ENCODE data around the gene TBCA. TPM values are rescaled to one million over a fixed set of nuclear protein-coding genes. Genes with fewer than 3 reads are reported as not detected.

TBCA gene
- total RNA-seq, 1 experiment from 2014 or later, result 330 TPM

- H4K8ac ChIP-seq (replicated peaks; ENCODE audit: insufficient read length, low read depth, low read length), result no peak overlapping the region
- no peaks in the 10 kb centered on the region for H3K79me2 ChIP-seq (ENCODE audit: insufficient read depth, low read length)
- no peak overlapping the region for H3K4ac ChIP-seq (ENCODE audit: low read depth, low read length)
- H3K27me3 ChIP-seq (ENCODE audit: insufficient read depth, low read length), result no peaks in the 10 kb centered on the region
- no peak overlapping the region for H3K27ac ChIP-seq (ENCODE audit: insufficient read length, low read depth, low read length)
- Mint-ChIP-seq H3K27ac (no peak overlapping the region), H3K4me3 (no peak overlapping the region), H3K4me1 (no peaks in the 10 kb centered on the region), H3K36me3 (ENCODE audit: insufficient read depth in 1 of 3, low read depth in 3 of 3) (peaks cover 0 to 1% (median 0%) of the 10 kb centered on the region in 3 experiments; a peak in 2 of 7 replicates), H3K9me3 (no peaks in the 10 kb centered on the region), H3K27me3 (ENCODE audit: low read depth) (no peaks in the 10 kb centered on the region)
- no peak overlapping the region for H3K56ac ChIP-seq (ENCODE audit: insufficient read length, low read depth, low read length)
- no peak overlapping the region for H3K4me2 ChIP-seq (ENCODE audit: insufficient read depth, insufficient read length, low read length)
- TF ChIP-seq CTCF (conservative IDR thresholded peaks at IDR 0.05), result no peak
- no peak overlapping the region for H2AK5ac ChIP-seq (ENCODE audit: insufficient read length, low read length)
- no peaks in the 10 kb centered on the region for H4K20me1 ChIP-seq (ENCODE audit: control insufficient read depth, insufficient read depth, insufficient read length)
- H2BK20ac ChIP-seq (ENCODE audit: low read depth, low read length, poor library complexity, severe bottlenecking), result no peak overlapping the region
- no peaks in the 10 kb centered on the region for H3K79me1 ChIP-seq (ENCODE audit: insufficient read depth, low read depth, low read length, poor library complexity, severe bottlenecking)
- H2BK12ac ChIP-seq (ENCODE audit: insufficient read length, low read depth, low read length), result no peak overlapping the region
- H2BK120ac ChIP-seq (ENCODE audit: low read depth, low read length, poor library complexity, severe bottlenecking), result no peak overlapping the region
- H3K23me2 ChIP-seq (ENCODE audit: insufficient read length, low read depth, low read length, poor library complexity, severe bottlenecking), result no peaks in the 10 kb centered on the region
- H2BK5ac ChIP-seq (ENCODE audit: insufficient read length, low read length), result no peak overlapping the region
- no peak overlapping the region for H3T11ph ChIP-seq (ENCODE audit: low read length)
- H2BK15ac ChIP-seq (ENCODE audit: low read depth, low read length), result no peak overlapping the region
- no peaks in the 10 kb centered on the region for H3K4me1 ChIP-seq (ENCODE audit: insufficient read depth, low read length)
- H3K9me3 ChIP-seq (ENCODE audit: control insufficient read depth, low read depth, low read length), result no peaks in the 10 kb centered on the region
- H4K5ac ChIP-seq (ENCODE audit: insufficient read length, low read depth, low read length), result no peak overlapping the region
- no CpG with 5 or more reads among the region's 6 CpGs for WGBS (ENCODE audit: extremely low coverage, insufficient read length, low lambda C conversion rate)
- no peak overlapping the region for H2AFZ ChIP-seq (ENCODE audit: low read length)
- H3K18ac ChIP-seq (ENCODE audit: insufficient read length, low read depth, low read length), result no peak overlapping the region
- DNase-seq, result no peak
- no peak overlapping the region for H3K9ac ChIP-seq (ENCODE audit: extremely low read depth, insufficient read length, low read length)
- no peak overlapping the region for H3K23ac ChIP-seq (ENCODE audit: insufficient read length, low read depth, low read length)
- H4K91ac ChIP-seq (ENCODE audit: insufficient read length, low read depth, low read length), result no peak overlapping the region
- no peak overlapping the region for H3K14ac ChIP-seq (ENCODE audit: insufficient read depth, low read length)
Observed at GRCh38 chr5:77683171-77683732, 92.9 kb downstream of the TBCA start.

Data from H9 (cell line).